GM12878 (cell line): Measurements from ENCODE around the gene EMILIN2. TPM values are rescaled to one million over a fixed set of nuclear protein-coding genes. Genes with fewer than 3 reads are reported as not detected.

ENCODE experiments used
- ATAC-seq: fragments of 200-7000 bp; cut with Tn5 transposase; 3 replicates; pipeline ENCODE4 v1.9.1; 2020; ENCODE audit warnings: mild to moderate bottlenecking, moderate library complexity
- BruUV-seq: library from RNA; stranded (reverse); fragments of 400-500 nt; replicated peaks from 2 replicates; lab custom pipeline; 2021; lab: Mats Ljungman, UMichigan
- CTCF ChIA-PET: fragments of 300-600 bp; sonication (Branson Sonifier 250); formaldehyde crosslinking; extraction: SDS; loops from one replicate; lab custom pipeline; 2021; ENCODE audit warnings: inconsistent platforms; lab: Yijun Ruan, JAX
- POLR2A ChIA-PET: fragments of 350-600 bp; formaldehyde crosslinking; extraction: SDS; loops from one replicate; lab custom pipeline; 2021; ENCODE audit warnings: inconsistent platforms; lab: Charles Lee
- RAD21 ChIA-PET: fragments of 300-600 bp; sonication (Branson Sonifier 250); formaldehyde crosslinking; loops from one replicate; lab custom pipeline; 2023; ENCODE audit warnings: antibody characterized with exemption; ENCODE audit not compliant: unreplicated experiment; lab: Charles Lee
- SMC1A ChIA-PET: fragments of 300-600 bp; sonication (Branson Sonifier 250); formaldehyde crosslinking; loops from one replicate; lab custom pipeline; 2023; ENCODE audit not compliant: unreplicated experiment, uncharacterized antibody; lab: Charles Lee
- DNase-seq: peaks from one replicate; pipeline ENCODE4 v3.0.0-alpha.2; 2011; ENCODE audit warnings: low read depth, low spot score
- FAIRE-seq: peaks from 3 replicates; lab custom pipeline; 2011; peaks lifted over from hg19 to GRCh38; lab: Jason Lieb, UNC
- H2AFZ ChIP-seq: 2 replicates; pipeline ENCODE4 v1.6.0; 2011; ENCODE audit warnings: low read depth, low read length, control low read depth; ENCODE audit not compliant: control insufficient read depth
- H3K27ac ChIP-seq: 2 replicates; pipeline ENCODE4 v1.5.1; 2011; ENCODE audit warnings: control low read depth; ENCODE audit not compliant: control insufficient read depth, insufficient read depth
- H3K27me3 ChIP-seq, 2 experiments: replicated peaks in 1 of 2; 2 replicates each; pipeline versions ENCODE4 v1.6.0 to v1.6.1; 2011; ENCODE audit warnings: low read length in 1 of 2; ENCODE audit not compliant: control insufficient read depth in 2 of 2, insufficient read depth in 2 of 2
- H3K36me3 ChIP-seq, 2 experiments: 2 replicates each; pipeline ENCODE4 v1.5.1; 2011; ENCODE audit warnings: low read length in 1 of 2; ENCODE audit not compliant: control insufficient read depth in 2 of 2, insufficient read depth in 2 of 2
- H3K4me1 ChIP-seq: 2 replicates; pipeline ENCODE4 v1.6.1; 2011; ENCODE audit warnings: mild to moderate bottlenecking, low read length, moderate library complexity, mixed read lengths; ENCODE audit not compliant: control insufficient read depth, insufficient read depth
- H3K4me2 ChIP-seq: 2 replicates; pipeline ENCODE4 v1.6.0; 2011; ENCODE audit warnings: control low read depth; ENCODE audit not compliant: control insufficient read depth, insufficient read depth
- H3K4me3 ChIP-seq: fragments of 200-600 bp; sonication (generic); 2 replicates; pipeline ENCODE4 v1.5.1; 2016
- H3K79me2 ChIP-seq: 2 replicates; pipeline ENCODE4 v1.6.0; 2011; ENCODE audit warnings: low read length; ENCODE audit not compliant: control insufficient read depth, insufficient read depth
- H3K9ac ChIP-seq: 2 replicates; pipeline ENCODE4 v1.8.0; 2011; ENCODE audit warnings: low read length, control low read depth, mixed read lengths; ENCODE audit not compliant: control insufficient read depth, insufficient read depth
- H3K9me3 ChIP-seq: replicated peaks from 3 replicates; pipeline ENCODE4 v1.5.1; 2011; ENCODE audit warnings: mild to moderate bottlenecking, low read length; ENCODE audit not compliant: control insufficient read depth, insufficient read depth
- H4K20me1 ChIP-seq: 2 replicates; pipeline ENCODE4 v1.6.0; 2011; ENCODE audit not compliant: control insufficient read depth, insufficient read depth
- ATF3 ChIP-seq: IDR thresholded peaks from 2 replicates; pipeline ENCODE4 v1.6.1; 2011; ENCODE audit warnings: low read depth, mild to moderate bottlenecking, low read length, moderate library complexity, borderline replicate concordance; ENCODE audit errors: extremely low read depth
- BMI1 ChIP-seq: fragments of 450-650 bp; IDR thresholded peaks from 2 replicates; pipeline ENCODE4 v1.6.1; 2016; ENCODE audit warnings: mild to moderate bottlenecking, moderate library complexity, borderline replicate concordance
- BRCA1 ChIP-seq: IDR thresholded peaks from 2 replicates; pipeline ENCODE4 v1.6.1; 2011; ENCODE audit warnings: low read depth, low read length, improper control_type of control experiment
- CBX3 ChIP-seq: fragments of 200-600 bp; sonication (generic); IDR thresholded peaks from 2 replicates; pipeline ENCODE4 v1.6.1; 2016; ENCODE audit warnings: low read depth, borderline replicate concordance
- EGR1 ChIP-seq, 2 experiments: IDR thresholded peaks; 1 replicate in 1 of 2; 2 replicates in 1 of 2; pipeline ENCODE4 v1.6.1; 2011 to 2012; ENCODE audit warnings: low read depth in 2 of 2, low read length in 2 of 2, borderline replicate concordance in 1 of 2, mild to moderate bottlenecking in 1 of 2, moderate library complexity in 1 of 2
- HCFC1 ChIP-seq: fragments of 150-350 bp; IDR thresholded peaks from 2 replicates; pipeline ENCODE4 v1.6.1; 2014; ENCODE audit warnings: low read length
- IRF4 ChIP-seq: IDR thresholded peaks from 2 replicates; pipeline ENCODE4 v1.6.1; 2011; ENCODE audit warnings: low read depth, low read length
- NKRF ChIP-seq: fragments of 450-650 bp; conservative IDR thresholded peaks from 2 replicates; pipeline ENCODE4 v1.6.1; 2017; ENCODE audit warnings: mild to moderate bottlenecking, moderate library complexity
- NRF1 ChIP-seq: conservative IDR thresholded peaks from 2 replicates; pipeline ENCODE4 v1.6.1; 2011; ENCODE audit warnings: mild to moderate bottlenecking, low read depth, low read length, improper control_type of control experiment
- RAD51 ChIP-seq: fragments of 450-650 bp; IDR thresholded peaks from 2 replicates; pipeline ENCODE4 v1.6.1; 2016; ENCODE audit warnings: moderate library complexity, mild to moderate bottlenecking, inconsistent platforms
- RUNX3 ChIP-seq: IDR thresholded peaks from 2 replicates; pipeline ENCODE4 v1.6.1; 2012; ENCODE audit warnings: low read length, inconsistent platforms
- SIN3A ChIP-seq: IDR thresholded peaks from 2 replicates; pipeline ENCODE4 v1.6.1; 2012; ENCODE audit warnings: low read depth, low read length, improper control_type of control experiment
- SIX5 ChIP-seq: IDR thresholded peaks from 2 replicates; pipeline ENCODE4 v1.6.1; 2011; ENCODE audit warnings: mild to moderate bottlenecking, low read depth, low read length, moderate library complexity; ENCODE audit not compliant: severe bottlenecking
- SMAD1 ChIP-seq: fragments of 450-650 bp; IDR thresholded peaks from 2 replicates; pipeline ENCODE4 v1.6.1; 2018; ENCODE audit warnings: mild to moderate bottlenecking, low read depth; ENCODE audit not compliant: partially characterized antibody
- SMAD5 ChIP-seq: IDR thresholded peaks from 2 replicates; pipeline ENCODE4 v1.6.1; 2016; ENCODE audit warnings: antibody characterized with exemption, low read depth
- TCF7 ChIP-seq: IDR thresholded peaks from 2 replicates; pipeline ENCODE4 v1.6.1; 2014; ENCODE audit warnings: antibody characterized with exemption, borderline replicate concordance
- WRNIP1 ChIP-seq: IDR thresholded peaks from 2 replicates; pipeline ENCODE4 v1.6.1; 2011; ENCODE audit warnings: low read depth, low read length, improper control_type of control experiment, borderline replicate concordance
- ZNF592 ChIP-seq: fragments of 450-650 bp; IDR thresholded peaks from 2 replicates; pipeline ENCODE4 v1.6.1; 2017; ENCODE audit warnings: mild to moderate bottlenecking, moderate library complexity
- WGBS: methylation state at CpG from one replicate; pipeline ENCODE4 v1.1.6; 2016; ENCODE audit warnings: low lambda C conversion rate; ENCODE audit not compliant: insufficient replicate concordance, insufficient coverage; ENCODE audit errors: missing lambda C conversion rate; 5-methylcytosine and 5-hydroxymethylcytosine counted together
- in situ Hi-C: fragments of 300-500 bp; cut with MboI; formaldehyde crosslinking; loops from 9 replicates; pipeline ENCODE4 v1.14.3; 2018; ENCODE audit warnings: mixed read lengths
- intact Hi-C: fragments of 100-400 bp; cut with micrococcal nuclease; formaldehyde crosslinking; loops from one replicate; pipeline ENCODE4 v1.14.2; 2022; ENCODE audit not compliant: unreplicated experiment
- polyA plus RNA-seq, 11 experiments: library from polyadenylated mRNA; depleted of rRNA in 4 of 11; unstranded in 6 of 11; stranded (reverse) in 5 of 11; fragments of >200 nt; fragmentation: Nextera tagmentation in 4 of 11; fragmentation: Illumina TruSeq in 1 of 11; extraction: Ambion mirVana in 4 of 11; extraction: Trizol in 1 of 11; gene quantifications; 1 replicate in 1 of 11; 2 replicates in 10 of 11; pipeline versions ENCODE4 v1.2.1 to v1.2.3, GENCODE V29; 2011 to 2016; ENCODE audit warnings: inconsistent platforms in 2 of 11, missing spikeins in 2 of 11, low read depth in 1 of 11
- total RNA-seq, 4 experiments: library from RNA; depleted of rRNA in 3 of 4; stranded (reverse); fragments of >200 nt in 3 of 4; fragmentation: Illumina TruSeq in 1 of 4; extraction: Trizol in 1 of 4; gene quantifications; 2 replicates each; pipeline versions ENCODE4 v1.2.1 to v1.2.3, GENCODE V29; 2013 to 2021

Gene EMILIN2
- total and polyA plus RNA-seq, 10 of the 15 experiments (the other 5 are each of a cell fraction or from before 2014, with no cell fraction given) = 0.58 to 18.4 (median 5.9) TPM

- Histone ChIP-seq H3K4me2 (peak overlapping the region; percentile 4; the same call in 1 of the 2 replicates), H3K79me2 (no peaks in the 10 kb centered on the region), H4K20me1 (no peaks in the 10 kb centered on the region), H3K27ac (peak overlapping the region; percentile 51; the same call in 1 of the 2 replicates), H2AFZ (no peak overlapping the region), H3K9me3 (no peaks in the 10 kb centered on the region), H3K36me3 (peaks cover 19 to 25% of the 10 kb centered on the region in 2 experiments), H3K4me1 (peaks cover 8% of the 10 kb centered on the region), H3K9ac (no peak overlapping the region), H3K27me3 (no peaks in the 10 kb centered on the region), H3K4me3 (no peak overlapping the region)
- peak; percentile 27 for FAIRE-seq
- BruUV-seq = no TSS peak
- intact Hi-C loops = no loop called here
- CTCF ChIA-PET = interaction anchor here (1.2 to 1.6 kb wide), 3 partner anchors 68 to 211 kb away, joined by 3 to 5 read pairs (median 5); no protein-coding TSS in a partner anchor
- peak; percentile 68 for ATAC-seq
- no peak for DNase-seq
- SMC1A ChIA-PET = interaction anchor here (1.4 to 2.0 kb wide), 4 partner anchors 16 to 203 kb away, joined by 3 to 9 read pairs (median 6); no protein-coding TSS in a partner anchor
- POLR2A ChIA-PET = interaction anchor here (1.4 kb wide), 1 partner anchor 10 kb away, joined by 4 read pairs; no protein-coding TSS in a partner anchor
- in situ Hi-C loops = no loop called here
- 48% methylated on average over 16 of the region's 16 CpGs for WGBS
- RAD21 ChIA-PET = interaction anchor here (1.1 to 2.5 kb wide), 2 partner anchors 13 to 68 kb away, joined by 3 to 9 read pairs; no protein-coding TSS in a partner anchor
- TF ChIP-seq HCFC1 (no peak), BRCA1 (no peak), IRF4 (no peak), CBX3 (no peak), SIX5 (no peak), RUNX3 (no peak), NRF1 (no peak), EGR1 (IDR thresholded peaks at IDR 0.05; ENCODE audit: borderline replicate concordance in 1 of 2, low read depth in 2 of 2, low read length in 2 of 2) (no peak), NKRF (no peak), WRNIP1 (no peak), SIN3A (no peak), ATF3 (no peak), ZNF592 (no peak), RAD51 (no peak), BMI1 (no peak), SMAD5 (no peak), TCF7 (no peak), SMAD1 (no peak)
Observed at GRCh38 chr18:2917259-2918047, 70.6 kb downstream of the EMILIN2 start.
